GM13977 (cell line): ENCODE measurements around the gene PDCL2.
"Not testable (repeated sequence)": the region's sequence is repeated elsewhere in the genome, so short reads cannot be mapped to it uniquely, and the experiment has no call there.

ENCODE experiments used
- DNase-seq: peaks from one replicate; pipeline ENCODE4 v3.0.0; 2012; ENCODE audit warnings: low spot score
- in situ Hi-C: fragments of 300-500 bp; cut with MboI; formaldehyde crosslinking; loops from one replicate; pipeline ENCODE4 v1.12.0; 2022; ENCODE audit warnings: low sequenced_read_pairs, low pct_unique_long_range_greater_than_20kb, mixed read lengths, inconsistent platforms; ENCODE audit not compliant: unreplicated experiment
- TF ChIP-seq, protein P1 (sequence below): IDR thresholded peaks from 2 replicates; pipeline ENCODE4 v1.5.1; 2012; ENCODE audit warnings: mild to moderate bottlenecking, control low read depth; ENCODE audit not compliant: insufficient read depth; ENCODE audit errors: extremely low read depth, missing control alignments

The PDCL2 gene

DNA sequence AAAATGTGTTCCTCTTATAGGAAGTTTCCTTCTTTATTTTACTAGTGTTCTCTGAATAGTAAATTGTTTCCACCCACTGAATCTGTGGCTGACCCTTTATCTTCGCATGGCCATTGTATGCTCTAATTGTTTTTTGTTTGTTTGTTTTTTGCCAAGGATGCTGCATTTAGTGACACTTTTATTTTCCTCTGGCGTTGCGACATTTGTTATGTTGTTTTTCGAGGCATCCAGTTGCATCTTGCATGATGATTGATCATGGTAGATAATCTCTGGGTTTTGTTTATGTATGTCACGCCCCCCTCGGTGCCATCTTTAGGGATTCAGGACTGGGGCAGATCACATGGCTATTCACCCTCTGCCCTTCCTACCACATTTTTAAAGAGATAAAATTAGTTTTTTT, 41.9 kb upstream of the PDCL2 start:
- in situ Hi-C loops: no loop called here

DNA sequence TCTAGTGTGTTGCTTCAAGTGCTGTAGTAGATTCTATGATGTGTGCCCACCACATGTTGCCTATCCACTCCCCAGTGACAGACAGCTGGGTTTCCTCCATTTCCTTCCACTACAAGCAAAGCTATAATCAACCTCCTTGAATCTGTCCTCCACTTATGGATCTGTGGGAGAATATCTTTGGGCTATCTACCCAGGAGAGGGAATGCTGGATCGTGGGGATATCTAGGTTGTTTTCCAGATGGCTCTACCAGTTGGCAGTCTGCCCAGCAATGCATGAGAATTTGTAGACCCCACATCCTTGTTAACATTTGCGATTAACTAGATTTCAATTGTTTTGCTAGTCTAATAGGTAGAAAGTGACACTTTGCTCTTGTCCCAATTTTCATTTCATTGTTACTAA, 33.8 kb upstream of the PDCL2 start:
- DNase-seq: no peak
- TF ChIP-seq, protein P1, sequence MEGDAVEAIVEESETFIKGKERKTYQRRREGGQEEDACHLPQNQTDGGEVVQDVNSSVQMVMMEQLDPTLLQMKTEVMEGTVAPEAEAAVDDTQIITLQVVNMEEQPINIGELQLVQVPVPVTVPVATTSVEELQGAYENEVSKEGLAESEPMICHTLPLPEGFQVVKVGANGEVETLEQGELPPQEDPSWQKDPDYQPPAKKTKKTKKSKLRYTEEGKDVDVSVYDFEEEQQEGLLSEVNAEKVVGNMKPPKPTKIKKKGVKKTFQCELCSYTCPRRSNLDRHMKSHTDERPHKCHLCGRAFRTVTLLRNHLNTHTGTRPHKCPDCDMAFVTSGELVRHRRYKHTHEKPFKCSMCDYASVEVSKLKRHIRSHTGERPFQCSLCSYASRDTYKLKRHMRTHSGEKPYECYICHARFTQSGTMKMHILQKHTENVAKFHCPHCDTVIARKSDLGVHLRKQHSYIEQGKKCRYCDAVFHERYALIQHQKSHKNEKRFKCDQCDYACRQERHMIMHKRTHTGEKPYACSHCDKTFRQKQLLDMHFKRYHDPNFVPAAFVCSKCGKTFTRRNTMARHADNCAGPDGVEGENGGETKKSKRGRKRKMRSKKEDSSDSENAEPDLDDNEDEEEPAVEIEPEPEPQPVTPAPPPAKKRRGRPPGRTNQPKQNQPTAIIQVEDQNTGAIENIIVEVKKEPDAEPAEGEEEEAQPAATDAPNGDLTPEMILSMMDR: no peak
- in situ Hi-C loops: no loop called here

More for the DNA sequence above, 41.9 kb upstream of the PDCL2 start:
- TF ChIP-seq, protein P1: no peak
- DNase-seq: no peak

DNA sequence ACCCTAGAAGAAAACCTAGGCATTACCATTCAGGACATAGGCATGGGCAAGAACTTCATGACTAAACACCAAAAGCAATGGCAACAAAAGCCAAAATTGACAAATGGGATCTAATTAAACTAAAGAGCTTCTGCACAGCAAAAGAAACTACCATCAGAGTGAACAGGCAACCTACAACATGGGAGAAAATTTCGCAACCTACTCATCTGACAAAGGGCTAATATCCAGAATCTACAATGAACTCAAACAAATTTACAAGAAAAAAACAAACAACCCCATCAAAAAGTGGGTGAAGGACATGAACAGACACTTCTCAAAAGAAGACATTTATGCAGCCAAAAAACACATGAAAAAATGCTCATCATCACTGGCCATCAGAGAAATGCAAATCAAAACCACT, 32.0 kb upstream of the PDCL2 start:
- in situ Hi-C loops, DNase-seq: not testable (repeated sequence)

DNA sequence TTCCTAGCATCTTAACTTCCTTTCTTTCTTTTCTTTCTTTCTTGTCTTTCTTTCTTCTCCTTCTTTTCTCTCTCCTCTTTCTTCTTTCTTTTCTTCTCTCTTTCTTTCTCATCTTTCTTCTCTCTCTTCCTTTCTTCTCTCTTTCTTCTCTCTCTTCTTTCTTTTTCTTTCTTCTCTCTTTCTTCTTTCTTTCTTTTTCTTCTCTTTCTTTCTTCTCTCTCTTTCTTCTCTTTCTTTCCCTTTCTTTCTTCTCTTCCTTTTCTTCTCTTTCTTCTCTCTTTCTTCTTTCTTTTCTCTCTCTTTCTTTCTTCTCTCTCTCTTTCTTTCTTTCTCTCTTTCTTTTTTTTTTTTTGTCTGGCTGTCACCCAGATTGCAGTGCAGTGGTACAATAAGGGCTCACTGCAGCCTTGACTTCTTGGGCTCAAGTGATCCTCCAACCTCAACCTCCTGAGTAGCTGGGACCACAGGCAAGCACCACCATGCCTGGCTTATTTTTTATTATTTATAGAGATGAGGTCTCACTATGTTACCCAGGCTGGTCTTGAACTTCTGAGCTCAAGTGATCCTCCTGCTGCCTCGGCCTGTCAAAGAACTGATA, 26.6 kb upstream of the PDCL2 start:
- TF ChIP-seq, protein P1: no peak
- in situ Hi-C loops: no loop called here
- DNase-seq: no peak

DNA sequence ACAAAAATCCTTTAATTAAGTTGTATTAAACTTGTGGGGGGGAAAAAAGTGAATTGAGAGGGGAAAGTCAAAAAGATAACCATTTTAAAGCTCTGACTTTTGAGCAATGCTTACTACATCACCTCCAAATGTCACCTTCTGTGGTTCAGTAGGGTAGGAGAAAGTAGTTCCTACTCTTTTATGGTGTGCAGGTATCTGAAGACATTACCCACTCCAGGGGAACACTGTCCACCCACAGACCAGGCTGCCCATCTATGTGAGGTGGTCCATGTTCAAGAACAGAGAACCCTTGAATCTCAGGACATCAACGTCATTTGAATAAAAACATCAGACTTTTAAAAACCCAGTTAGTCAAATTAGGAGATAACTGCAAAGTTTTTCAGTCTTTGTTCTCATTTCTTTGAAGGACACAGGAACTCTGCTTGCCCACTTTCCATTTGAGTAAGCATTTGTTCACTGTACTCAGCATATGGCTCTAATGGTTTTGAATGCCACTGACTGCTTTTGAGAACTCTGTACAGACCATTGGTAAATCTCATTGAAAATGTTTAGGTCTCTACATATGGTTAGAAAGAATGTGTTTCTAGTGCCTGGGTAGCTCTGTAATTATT, 25.6 kb upstream of the PDCL2 start:
- TF ChIP-seq, protein P1: no peak
- DNase-seq: peak; percentile 78
- in situ Hi-C loops: no loop called here

DNA sequence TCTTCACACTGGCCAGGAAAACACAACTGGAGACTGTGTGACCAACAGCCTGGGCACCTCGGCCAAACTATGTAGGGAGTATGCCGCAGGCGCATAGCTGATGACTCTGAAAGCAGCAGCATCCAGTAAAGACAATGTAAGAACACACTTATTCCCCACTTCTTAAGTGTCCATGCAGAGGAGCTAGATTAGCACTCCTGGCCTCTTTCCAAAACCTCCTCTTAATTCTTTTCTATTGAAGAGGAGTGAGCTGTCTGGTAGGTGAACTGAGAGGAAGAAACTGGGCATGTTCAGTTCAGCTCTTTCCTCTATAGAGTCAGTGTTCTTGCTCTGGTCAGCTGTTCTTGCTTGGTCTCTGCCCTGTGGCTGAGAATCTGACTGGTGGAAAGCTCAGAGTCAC, 23.0 kb upstream of the PDCL2 start:
- in situ Hi-C loops: no loop called here
- TF ChIP-seq, protein P1: no peak
- DNase-seq: no peak

DNA sequence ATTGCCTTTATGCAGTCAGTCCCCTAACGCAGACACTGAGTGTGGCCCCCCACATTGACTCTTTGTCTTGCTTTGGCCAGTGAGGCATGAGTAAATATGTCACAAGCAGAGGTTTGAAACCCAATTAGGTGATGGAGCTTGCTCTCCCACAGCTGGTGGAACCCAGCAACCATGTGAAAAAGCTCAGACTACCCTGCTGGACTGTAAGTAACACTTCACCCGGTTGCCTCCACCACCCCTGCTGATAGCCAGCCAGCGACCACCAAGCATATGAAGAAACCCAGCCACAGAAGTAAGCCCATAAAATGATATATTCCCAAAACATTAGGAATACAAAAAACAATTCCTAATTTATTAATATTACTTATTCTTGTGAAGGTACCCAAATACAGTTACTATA, 21.6 kb upstream of the PDCL2 start:
- in situ Hi-C loops: no loop called here
- TF ChIP-seq, protein P1: no peak
- no peak for DNase-seq
